GM12891 (cell line): ENCODE measurements around the gene LRRC57.

Experiments used
- DNase-seq: peaks from one replicate; pipeline ENCODE4 v3.0.0; 2011; ENCODE audit warnings: low spot score; ENCODE audit not compliant: insufficient read length
- FAIRE-seq: peaks from 2 replicates; lab custom pipeline; 2011; peaks lifted over from hg19 to GRCh38; lab: Jason Lieb, UNC
- PAX5 ChIP-seq: IDR thresholded peaks from 2 replicates; pipeline ENCODE4 v1.6.1; 2011; ENCODE audit warnings: low read length, moderate library complexity, mild to moderate bottlenecking; ENCODE audit not compliant: insufficient read depth, severe bottlenecking
- POLR2A ChIP-seq: IDR thresholded peaks from 2 replicates; pipeline ENCODE4 v1.6.1; 2011; ENCODE audit warnings: low read depth, low read length, control low read depth
- POLR2AphosphoS5 ChIP-seq: IDR thresholded peaks from 2 replicates; pipeline ENCODE4 v1.6.1; 2011; ENCODE audit warnings: low read depth, low read length, control low read depth
- POU2F2 ChIP-seq: IDR thresholded peaks from 2 replicates; pipeline ENCODE4 v1.6.1; 2011; ENCODE audit warnings: low read depth, mild to moderate bottlenecking, control low read depth, low read length, moderate library complexity
- SPI1 ChIP-seq: IDR thresholded peaks from 2 replicates; pipeline ENCODE4 v1.6.1; 2011; ENCODE audit warnings: low read depth, low read length, control low read depth
- TAF1 ChIP-seq: IDR thresholded peaks from 2 replicates; pipeline ENCODE4 v1.6.1; 2011; ENCODE audit warnings: low read depth, low read length, control low read depth

The LRRC57 gene

GRCh38 chr15:42553554-42553953 is 5.0 kb upstream of the LRRC57 start:
- TF ChIP-seq TAF1 (no peak), PAX5 (no peak), POLR2A (no peak), SPI1 (no peak), POU2F2 (no peak), POLR2AphosphoS5 (no peak)
- DNase-seq, result no peak
- FAIRE-seq, result no peak

GRCh38 chr15:42549741-42550392 is 1.3 kb upstream of the LRRC57 start:
- DNase-seq (no peak), FAIRE-seq (no peak)
- TF ChIP-seq TAF1, result no peak
- TF ChIP-seq POLR2AphosphoS5, result no peak
- TF ChIP-seq POU2F2, result no peak
- no peak for TF ChIP-seq POLR2A
- no peak for TF ChIP-seq PAX5
- no peak for TF ChIP-seq SPI1

GRCh38 chr15:42549032-42549491 is 469 bp upstream of the LRRC57 start:
- DNase-seq, result peak; percentile 16
- TF ChIP-seq POU2F2 (no peak), POLR2A (no peak), PAX5 (no peak), SPI1 (no peak), TAF1 (no peak), POLR2AphosphoS5 (no peak)
- FAIRE-seq, result no peak

- TF ChIP-seq POLR2AphosphoS5, result no peak
- no peak for TF ChIP-seq POU2F2
- TF ChIP-seq TAF1, result no peak
- TF ChIP-seq POLR2A, result no peak
- no peak for TF ChIP-seq PAX5
- TF ChIP-seq SPI1, result no peak
- FAIRE-seq, result no peak
- DNase-seq, result peak; percentile 16
Observed at GRCh38 chr15:42547918-42548248, 710 bp downstream of the LRRC57 start.

- DNase-seq, result no peak
- no peak for TF ChIP-seq POU2F2
- no peak for TF ChIP-seq POLR2AphosphoS5
- TF ChIP-seq PAX5, result no peak
- no peak for TF ChIP-seq POLR2A
- no peak for TF ChIP-seq SPI1
- TF ChIP-seq TAF1, result no peak
- FAIRE-seq, result no peak
Observed at GRCh38 chr15:42544853-42545629, 3.6 kb downstream of the LRRC57 start.

- DNase-seq (no peak), FAIRE-seq (no peak)
- TF ChIP-seq SPI1 (no peak), POLR2A (no peak)
Observed at GRCh38 chr15:42533246-42533645, 15.3 kb downstream of the LRRC57 start.

GRCh38 chr15:42528970-42529369 is 19.6 kb downstream of the LRRC57 start:
- DNase-seq (no peak), FAIRE-seq (no peak)
- no peak for TF ChIP-seq POU2F2
- no peak for TF ChIP-seq POLR2AphosphoS5
- TF ChIP-seq PAX5, result no peak
- TF ChIP-seq POLR2A, result no peak
- no peak for TF ChIP-seq TAF1
- no peak for TF ChIP-seq SPI1

GRCh38 chr15:42523331-42523730 is 25.3 kb downstream of the LRRC57 start:
- TF ChIP-seq PAX5 (no peak), POU2F2 (no peak), TAF1 (no peak), POLR2A (no peak), POLR2AphosphoS5 (no peak)
- DNase-seq (no peak), FAIRE-seq (peak; percentile 9)

- DNase-seq (no peak), FAIRE-seq (peak; percentile 55)
- no peak for TF ChIP-seq POU2F2
- no peak for TF ChIP-seq SPI1
- no peak for TF ChIP-seq TAF1
- TF ChIP-seq POLR2A, result no peak
- no peak for TF ChIP-seq POLR2AphosphoS5
- TF ChIP-seq PAX5, result no peak
Observed at GRCh38 chr15:42511007-42511391, 37.6 kb downstream of the LRRC57 start.
